Measurements from ENCODE around the gene SLC47A1. TPM values are rescaled to one million over a fixed set of nuclear protein-coding genes. Genes with fewer than 3 reads are reported as not detected.

Gene SLC47A1
- total and polyA plus RNA-seq, 2 of the 13 experiments (the other 11 are each of a cell fraction or from before 2014, with no cell fraction given): 42.1 to 67.5 TPM

- peak; percentile 69 for TF ChIP-seq THAP11 (CRISPR knock-in tag; IDR thresholded peaks at IDR 0.05)
- TF ChIP-seq ZBTB38 (CRISPR knock-in tag; IDR thresholded peaks at IDR 0.05): no peak
- TF ChIP-seq ZNF776 (CRISPR knock-in tag; IDR thresholded peaks at IDR 0.05): no peak
- TF ChIP-seq GFI1 (CRISPR knock-in tag; IDR thresholded peaks at IDR 0.05; ENCODE audit: borderline replicate concordance): no peak; the same call in 1 of the 2 replicates
- no peak for TF ChIP-seq SNAI1 (CRISPR knock-in tag; IDR thresholded peaks at IDR 0.05; ENCODE audit: borderline replicate concordance)
- TF ChIP-seq, protein P1, sequence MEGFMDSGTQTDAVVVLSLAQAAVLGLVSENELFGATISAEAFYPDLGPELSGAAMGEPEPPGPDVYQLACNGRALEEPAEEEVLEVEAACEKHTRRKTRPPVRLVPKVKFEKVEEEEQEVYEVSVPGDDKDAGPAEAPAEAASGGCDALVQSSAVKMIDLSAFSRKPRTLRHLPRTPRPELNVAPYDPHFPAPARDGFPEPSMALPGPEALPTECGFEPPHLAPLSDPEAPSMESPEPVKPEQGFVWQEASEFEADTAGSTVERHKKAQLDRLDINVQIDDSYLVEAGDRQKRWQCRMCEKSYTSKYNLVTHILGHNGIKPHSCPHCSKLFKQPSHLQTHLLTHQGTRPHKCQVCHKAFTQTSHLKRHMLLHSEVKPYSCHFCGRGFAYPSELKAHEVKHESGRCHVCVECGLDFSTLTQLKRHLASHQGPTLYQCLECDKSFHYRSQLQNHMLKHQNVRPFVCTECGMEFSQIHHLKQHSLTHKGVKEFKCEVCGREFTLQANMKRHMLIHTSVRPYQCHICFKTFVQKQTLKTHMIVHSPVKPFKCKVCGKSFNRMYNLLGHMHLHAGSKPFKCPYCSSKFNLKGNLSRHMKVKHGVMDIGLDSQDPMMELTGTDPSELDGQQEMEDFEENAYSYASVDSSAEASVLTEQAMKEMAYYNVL (CRISPR knock-in tag; IDR thresholded peaks at IDR 0.05; ENCODE audit: borderline replicate concordance): no peak
- TF ChIP-seq, protein P2, sequence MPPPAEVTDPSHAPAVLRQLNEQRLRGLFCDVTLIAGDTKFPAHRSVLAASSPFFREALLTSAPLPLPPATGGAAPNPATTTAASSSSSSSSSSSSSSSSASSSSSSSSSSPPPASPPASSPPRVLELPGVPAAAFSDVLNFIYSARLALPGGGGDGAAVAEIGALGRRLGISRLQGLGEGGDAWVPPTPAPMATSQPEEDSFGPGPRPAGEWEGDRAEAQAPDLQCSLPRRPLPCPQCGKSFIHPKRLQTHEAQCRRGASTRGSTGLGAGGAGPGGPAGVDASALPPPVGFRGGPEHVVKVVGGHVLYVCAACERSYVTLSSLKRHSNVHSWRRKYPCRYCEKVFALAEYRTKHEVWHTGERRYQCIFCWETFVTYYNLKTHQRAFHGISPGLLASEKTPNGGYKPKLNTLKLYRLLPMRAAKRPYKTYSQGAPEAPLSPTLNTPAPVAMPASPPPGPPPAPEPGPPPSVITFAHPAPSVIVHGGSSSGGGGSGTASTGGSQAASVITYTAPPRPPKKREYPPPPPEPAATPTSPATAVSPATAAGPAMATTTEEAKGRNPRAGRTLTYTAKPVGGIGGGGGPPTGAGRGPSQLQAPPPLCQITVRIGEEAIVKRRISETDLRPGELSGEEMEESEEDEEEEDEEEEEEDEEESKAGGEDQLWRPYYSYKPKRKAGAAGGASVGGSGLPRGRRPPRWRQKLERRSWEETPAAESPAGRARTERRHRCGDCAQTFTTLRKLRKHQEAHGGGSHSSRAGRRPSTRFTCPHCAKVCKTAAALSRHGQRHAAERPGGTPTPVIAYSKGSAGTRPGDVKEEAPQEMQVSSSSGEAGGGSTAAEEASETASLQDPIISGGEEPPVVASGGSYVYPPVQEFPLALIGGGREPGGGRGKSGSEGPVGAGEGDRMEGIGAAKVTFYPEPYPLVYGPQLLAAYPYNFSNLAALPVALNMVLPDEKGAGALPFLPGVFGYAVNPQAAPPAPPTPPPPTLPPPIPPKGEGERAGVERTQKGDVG (CRISPR knock-in tag; IDR thresholded peaks at IDR 0.05; ENCODE audit: borderline replicate concordance): peak; percentile 39; the same call in 1 of the 2 replicates
- TF ChIP-seq TARDBP (CRISPR knock-in tag; IDR thresholded peaks at IDR 0.05): peak; percentile 49; the same call in 1 of the 2 replicates
- no peak for TF ChIP-seq ZSCAN9 (CRISPR knock-in tag; IDR thresholded peaks at IDR 0.05; ENCODE audit: borderline replicate concordance)
- no peak for TF ChIP-seq ETS1 (CRISPR knock-in tag; IDR thresholded peaks at IDR 0.05)
- 0 out of 2 replicates have a peak, but pooled peaks have one; percentile 40 for TF ChIP-seq MEIS2 (CRISPR knock-in tag; IDR thresholded peaks at IDR 0.05)
- TF ChIP-seq SNRNP70 (IDR thresholded peaks at IDR 0.05; ENCODE audit: low read depth, low read length): no peak
- TF ChIP-seq, protein P3, sequence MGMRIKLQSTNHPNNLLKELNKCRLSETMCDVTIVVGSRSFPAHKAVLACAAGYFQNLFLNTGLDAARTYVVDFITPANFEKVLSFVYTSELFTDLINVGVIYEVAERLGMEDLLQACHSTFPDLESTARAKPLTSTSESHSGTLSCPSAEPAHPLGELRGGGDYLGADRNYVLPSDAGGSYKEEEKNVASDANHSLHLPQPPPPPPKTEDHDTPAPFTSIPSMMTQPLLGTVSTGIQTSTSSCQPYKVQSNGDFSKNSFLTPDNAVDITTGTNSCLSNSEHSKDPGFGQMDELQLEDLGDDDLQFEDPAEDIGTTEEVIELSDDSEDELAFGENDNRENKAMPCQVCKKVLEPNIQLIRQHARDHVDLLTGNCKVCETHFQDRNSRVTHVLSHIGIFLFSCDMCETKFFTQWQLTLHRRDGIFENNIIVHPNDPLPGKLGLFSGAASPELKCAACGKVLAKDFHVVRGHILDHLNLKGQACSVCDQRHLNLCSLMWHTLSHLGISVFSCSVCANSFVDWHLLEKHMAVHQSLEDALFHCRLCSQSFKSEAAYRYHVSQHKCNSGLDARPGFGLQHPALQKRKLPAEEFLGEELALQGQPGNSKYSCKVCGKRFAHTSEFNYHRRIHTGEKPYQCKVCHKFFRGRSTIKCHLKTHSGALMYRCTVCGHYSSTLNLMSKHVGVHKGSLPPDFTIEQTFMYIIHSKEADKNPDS (CRISPR knock-in tag; IDR thresholded peaks at IDR 0.05): no peak
- TF ChIP-seq RCOR2 (CRISPR knock-in tag; IDR thresholded peaks at IDR 0.05): peak; percentile 82
- peak; percentile 90 for TF ChIP-seq HNRNPLL (IDR thresholded peaks at IDR 0.05; ENCODE audit: low read depth, low read length, poor library complexity, severe bottlenecking)
- TF ChIP-seq SP5 (CRISPR knock-in tag; IDR thresholded peaks at IDR 0.05; ENCODE audit: borderline replicate concordance, low read depth): peak; percentile 25; the same call in 1 of the 2 replicates
- TF ChIP-seq ZNF740 (CRISPR knock-in tag; IDR thresholded peaks at IDR 0.05): peak; percentile 80
- TF ChIP-seq TAF15 (IDR thresholded peaks at IDR 0.05; ENCODE audit: low read depth, low read length, poor library complexity, severe bottlenecking): no peak
- no peak for TF ChIP-seq ZNF543 (CRISPR knock-in tag; IDR thresholded peaks at IDR 0.05)
Measured at GRCh38 chr17:19507775-19508576, 25.7 kb upstream of the SLC47A1 start (continued).
